GM21717 (cell line): Measurements from ENCODE around the gene DIP2C.
"Not testable (repeated sequence)": the region's sequence is repeated elsewhere in the genome, so short reads cannot be mapped to it uniquely, and the experiment has no call there.

Experiments
- ATAC-seq: cut with Tn5 transposase; IDR thresholded peaks from one replicate; pipeline ENCODE4 v1.9.1; 2021; ENCODE audit warnings: mild to moderate bottlenecking, moderate library complexity; ENCODE audit not compliant: unreplicated experiment

DIP2C gene

DNA sequence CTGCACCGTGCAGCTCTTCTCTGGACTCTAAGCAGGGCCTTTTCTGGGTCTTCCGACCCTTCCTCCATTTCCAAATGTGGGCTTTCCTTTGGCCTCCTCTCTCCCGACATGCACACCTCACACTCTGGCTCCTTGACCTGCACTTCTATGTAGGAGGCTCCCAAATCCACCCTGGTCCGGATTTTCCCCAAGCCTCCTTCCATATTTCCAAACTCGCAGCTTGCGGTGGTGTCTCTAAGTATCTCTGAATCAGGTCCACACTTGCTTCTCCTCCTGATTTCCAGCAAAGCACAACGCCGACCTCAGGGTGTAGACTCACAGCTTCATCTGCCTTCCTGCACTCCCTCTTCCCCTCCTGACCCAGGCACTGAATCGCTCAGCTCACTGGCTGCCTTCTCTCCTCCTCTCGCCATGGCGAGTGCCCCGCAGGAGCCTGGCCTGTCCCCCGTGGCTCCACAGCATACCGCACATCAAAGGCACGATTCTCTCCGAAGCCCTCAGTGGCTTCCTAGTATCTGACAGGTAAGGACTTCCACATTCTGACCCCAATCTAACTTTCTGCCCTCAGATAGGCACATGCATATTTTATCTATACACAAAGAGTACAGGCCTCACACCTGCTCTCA is 27.8 kb downstream of the DIP2C start:
- ATAC-seq = no peak

GRCh38 chr10:660970-661596 is 28.4 kb downstream of the DIP2C start:
- ATAC-seq = no peak

DNA sequence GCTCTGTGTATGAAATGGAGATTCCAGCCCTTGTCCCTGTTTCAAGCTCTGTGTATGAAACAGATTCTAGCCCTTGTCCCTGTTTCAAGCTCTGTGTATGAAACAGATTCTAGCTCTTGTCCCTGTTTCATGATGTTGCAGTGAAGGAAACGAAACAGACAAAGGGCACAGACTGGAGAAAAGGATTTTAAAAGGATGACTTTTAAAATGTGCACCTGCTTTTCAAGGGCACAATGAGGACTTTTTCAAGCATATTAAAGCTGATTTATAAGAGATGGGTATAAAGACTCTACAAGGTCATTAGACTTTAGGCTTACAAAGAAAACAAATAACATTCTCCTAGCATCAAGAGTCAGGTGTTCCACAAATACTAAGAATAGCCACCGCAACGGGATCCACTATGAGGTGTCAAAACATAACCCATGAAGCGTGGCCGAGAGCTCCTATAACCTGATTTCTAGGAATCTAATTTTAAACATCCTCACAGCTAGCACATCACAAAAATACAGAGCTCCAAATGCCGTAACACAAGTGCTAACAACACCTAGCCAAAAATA is 29.0 kb downstream of the DIP2C start:
- no peak for ATAC-seq

DNA sequence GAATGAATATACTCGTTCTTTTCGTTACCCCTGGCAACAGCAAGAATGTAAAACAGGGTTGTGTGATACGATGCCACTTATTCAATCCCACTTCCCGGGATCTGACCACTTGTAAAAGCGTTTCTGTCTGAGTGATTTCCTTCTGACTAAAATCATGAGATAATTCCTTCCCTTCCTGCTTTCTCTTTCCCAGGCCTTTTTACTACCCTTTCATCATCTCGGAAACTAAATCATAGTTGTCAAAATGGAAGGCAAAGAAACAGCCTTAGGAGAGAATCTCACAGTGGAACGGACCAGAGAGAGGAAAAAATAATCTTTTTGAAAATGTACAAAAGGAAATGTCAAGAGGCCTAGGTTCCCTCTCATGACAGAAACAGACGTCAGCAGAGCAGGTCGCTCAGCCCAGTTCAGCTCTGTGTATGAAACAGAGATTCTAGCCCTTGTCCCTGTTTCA is 29.8 kb downstream of the DIP2C start:
- ATAC-seq = no peak

DNA sequence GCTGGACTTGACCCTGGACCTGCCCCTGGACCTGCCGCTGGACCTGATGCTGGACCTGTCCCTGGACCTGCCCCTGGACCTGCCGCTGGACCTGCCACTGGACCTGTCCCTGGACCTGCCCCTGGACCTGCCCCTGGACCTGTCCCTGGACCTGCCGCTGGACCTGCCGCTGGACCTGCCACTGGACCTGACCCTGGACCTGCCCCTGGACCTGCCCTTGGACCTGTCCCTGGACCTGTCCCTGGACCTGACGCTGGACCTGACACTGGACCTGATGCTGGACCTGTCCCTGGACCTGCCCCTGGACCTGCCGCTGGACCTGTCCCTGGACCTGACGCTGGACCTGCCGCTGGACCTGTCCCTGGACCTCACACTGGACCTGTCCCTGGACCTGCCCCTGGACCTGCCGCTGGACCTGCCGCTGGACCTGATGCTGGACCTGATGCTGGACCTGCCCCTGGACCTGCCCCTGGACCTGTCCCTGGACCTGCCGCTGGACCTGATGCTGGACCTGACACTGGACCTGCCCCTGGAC is 31.6 kb downstream of the DIP2C start:
- not testable (repeated sequence) for ATAC-seq

DNA sequence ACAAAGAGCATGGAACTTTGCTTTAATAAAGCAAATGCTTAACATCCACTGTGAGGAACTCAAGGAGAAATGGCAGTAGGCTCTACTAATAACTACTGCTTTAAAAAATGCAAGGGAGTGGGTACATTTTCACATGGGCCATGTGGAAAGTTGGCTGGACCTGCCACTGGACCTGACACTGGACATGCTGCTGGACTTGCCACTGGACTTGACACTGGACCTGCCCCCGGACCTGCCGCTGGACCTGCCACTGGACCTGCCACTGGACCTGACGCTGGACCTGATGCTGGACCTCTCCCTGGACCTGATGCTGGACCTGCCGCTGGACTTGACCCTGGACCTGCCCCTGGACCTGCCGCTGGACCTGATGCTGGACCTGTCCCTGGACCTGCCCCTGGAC is 32.6 kb downstream of the DIP2C start:
- no peak for ATAC-seq

GRCh38 chr10:655184-655583 is 34.3 kb downstream of the DIP2C start:
- no peak for ATAC-seq

DNA sequence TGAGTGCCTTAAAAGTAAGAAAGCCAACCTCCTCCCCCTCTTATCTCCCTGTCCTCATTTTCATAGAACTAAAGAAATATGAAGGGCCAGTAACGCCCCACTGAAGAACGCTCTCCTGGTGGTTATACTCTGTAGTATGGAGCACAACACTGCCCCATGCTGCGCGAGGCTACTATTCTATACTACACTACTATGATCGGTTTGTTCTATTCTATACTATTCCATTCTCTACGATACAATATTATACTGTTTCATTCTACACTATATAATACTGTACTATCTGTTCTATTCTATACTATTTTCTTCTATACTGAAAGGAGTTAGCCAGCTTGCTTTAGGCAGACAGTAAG is 34.8 kb downstream of the DIP2C start:
- no peak for ATAC-seq

DNA sequence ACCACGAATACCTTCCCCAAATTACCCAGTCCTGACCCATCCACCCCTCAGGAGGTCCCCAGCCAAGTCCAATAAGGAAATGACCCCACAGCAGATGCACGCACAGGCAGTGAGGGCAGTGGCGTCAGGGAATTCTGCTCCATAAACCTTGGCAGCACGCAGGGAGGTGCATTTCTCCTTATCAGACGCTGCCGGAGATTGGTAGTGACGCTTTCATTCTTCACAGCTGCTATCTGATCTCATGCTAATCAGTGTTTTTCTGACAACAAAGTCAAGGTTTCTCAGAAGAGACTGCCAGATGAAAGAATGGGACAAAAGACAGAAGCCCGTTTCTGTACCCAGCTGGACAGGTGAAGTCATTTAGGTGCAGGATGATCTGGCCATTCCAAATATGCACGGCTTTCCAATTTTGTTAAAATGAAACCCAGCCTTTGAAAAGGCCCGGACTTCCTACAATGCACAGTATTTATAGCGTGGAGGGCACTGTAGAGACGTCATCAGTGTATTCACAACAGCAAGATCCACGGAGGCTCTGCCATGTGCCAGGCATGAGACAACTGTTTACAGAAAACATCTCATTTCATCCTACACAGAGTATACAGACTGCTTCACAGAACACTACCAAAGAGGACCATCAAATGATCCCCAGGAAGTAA is 35.3 kb downstream of the DIP2C start:
- no peak for ATAC-seq

DNA sequence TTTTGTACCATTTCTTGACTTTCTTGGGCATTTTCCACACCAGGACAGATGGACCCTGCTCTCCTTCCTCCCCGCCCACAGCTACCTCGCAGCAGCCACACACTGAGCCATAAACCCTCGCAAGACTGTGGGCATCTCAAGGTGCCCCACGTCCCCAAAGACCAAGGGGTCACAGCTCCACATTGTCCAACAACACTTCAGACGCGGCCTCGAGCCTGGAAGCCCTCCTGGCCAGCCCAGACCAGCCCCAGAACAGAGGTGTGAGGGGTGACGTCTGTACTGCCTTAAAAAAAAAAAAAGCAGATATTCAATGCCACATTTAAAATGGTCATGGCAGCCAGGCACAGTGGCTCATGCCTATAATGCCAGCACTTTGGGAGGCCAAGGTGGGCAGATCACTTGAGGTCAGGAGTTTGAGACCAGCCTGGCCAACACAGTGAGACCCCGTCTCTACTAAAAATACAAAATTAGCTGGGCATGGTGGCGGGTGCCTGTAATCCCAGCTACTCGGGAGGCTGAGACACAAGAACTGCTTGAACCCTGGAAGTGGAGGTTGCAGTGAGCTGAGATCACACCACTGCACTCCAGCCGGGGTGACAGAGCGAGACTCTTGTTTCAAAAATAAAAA is 36.5 kb downstream of the DIP2C start:
- ATAC-seq = not testable (repeated sequence)

DNA sequence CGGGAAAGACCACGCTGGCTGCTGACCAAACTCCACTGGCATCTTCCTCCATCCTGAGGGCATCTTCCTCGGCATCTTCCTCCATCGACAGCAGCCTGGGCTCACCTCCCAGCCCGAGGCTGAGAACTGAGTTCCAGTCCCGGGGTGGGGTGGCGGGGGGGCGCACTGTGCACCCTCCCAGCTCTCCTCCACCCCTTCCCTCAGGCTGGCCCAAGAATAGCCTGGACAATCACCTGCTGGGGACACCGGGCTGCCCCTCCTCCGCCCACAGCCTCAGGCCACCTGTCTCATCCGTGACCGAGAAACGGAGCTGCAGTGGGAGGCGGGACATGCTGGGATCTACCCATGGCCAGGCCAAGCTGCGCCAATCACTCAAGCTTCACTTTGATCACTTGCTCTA is 37.2 kb downstream of the DIP2C start:
- ATAC-seq = no peak

GRCh38 chr10:651692-652091 is 37.8 kb downstream of the DIP2C start:
- no peak for ATAC-seq

GRCh38 chr10:650886-651615 is 38.4 kb downstream of the DIP2C start:
- ATAC-seq = no peak

DNA sequence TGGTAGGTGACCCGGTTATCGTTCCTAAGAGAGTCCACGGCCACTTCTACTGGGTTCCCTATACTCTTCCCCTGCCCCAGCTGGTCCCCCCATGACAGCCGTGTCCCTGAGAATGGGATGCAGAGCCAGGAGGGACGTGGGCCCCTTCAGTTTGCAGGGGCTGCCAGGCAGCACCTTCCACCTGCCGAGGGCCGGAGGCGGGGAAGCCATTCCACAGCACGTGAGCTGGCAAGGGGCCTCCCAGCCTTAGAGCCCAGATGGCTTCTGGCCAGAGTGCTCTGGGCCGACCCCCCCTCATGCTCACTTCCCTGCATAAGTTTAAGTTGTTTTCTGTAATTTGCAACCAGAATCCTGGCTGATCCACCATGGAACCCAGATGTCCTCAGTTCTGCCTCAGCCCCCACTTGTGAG is 39.0 kb downstream of the DIP2C start:
- ATAC-seq = no peak

DNA sequence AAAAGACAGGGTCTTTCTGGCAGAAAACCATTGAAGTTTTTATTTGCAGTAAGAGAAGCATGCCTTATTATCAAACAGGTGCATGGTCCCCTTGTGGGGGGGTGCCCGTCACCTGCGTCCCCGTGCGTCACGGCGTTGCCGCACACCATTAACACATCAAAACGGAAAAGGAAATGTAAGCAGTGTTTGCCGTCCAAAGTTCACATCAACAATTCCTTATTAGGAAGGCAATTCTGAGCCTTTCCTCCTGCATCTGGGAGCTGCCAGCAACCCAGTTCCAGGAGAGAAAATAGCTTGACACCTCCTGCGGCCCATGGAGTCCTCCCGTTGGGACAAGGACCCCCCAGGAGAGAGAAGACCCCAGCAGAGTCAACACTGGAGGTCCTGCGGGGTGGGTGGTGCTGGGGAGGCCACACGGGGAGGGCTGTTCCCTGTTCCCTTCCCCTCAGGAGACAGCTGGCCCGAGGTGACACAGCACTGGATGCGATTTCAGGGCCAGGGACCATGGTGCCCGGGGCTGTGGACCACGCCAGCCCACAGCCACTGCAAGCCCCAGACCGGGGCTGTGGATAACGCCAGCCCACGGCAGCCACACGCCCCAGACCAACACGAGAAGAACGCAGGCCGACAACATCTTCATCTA is 39.5 kb downstream of the DIP2C start:
- no peak for ATAC-seq

- ATAC-seq = no peak
Observed at GRCh38 chr10:649445-649797, 40.0 kb downstream of the DIP2C start.

DNA sequence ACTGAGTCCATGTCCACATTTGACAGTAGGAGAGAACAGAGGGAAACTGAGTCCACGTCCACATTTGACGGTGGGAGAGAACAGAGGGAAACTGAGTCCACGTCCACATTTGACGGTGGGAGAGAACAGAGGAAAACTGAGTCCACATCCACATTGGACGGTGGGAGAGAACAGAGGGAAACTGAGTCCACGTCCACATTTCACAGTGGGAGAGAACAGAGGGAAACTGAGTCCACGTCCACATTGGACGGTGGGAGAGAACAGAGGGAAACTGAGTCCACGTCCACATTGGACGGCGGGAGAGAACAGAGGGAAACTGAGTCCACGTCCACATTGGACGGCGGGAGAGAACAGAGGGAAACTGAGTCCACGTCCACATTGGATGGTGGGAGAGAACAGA is 42.4 kb downstream of the DIP2C start:
- not testable (repeated sequence) for ATAC-seq

- no peak for ATAC-seq
Observed at GRCh38 chr10:646118-646524, 43.3 kb downstream of the DIP2C start.

GRCh38 chr10:644943-645334 is 44.5 kb downstream of the DIP2C start:
- no peak for ATAC-seq
